Measurements from ENCODE around the gene TSN. TPM values are rescaled to one million over a fixed set of nuclear protein-coding genes. Genes with fewer than 3 reads are reported as not detected.
"Not testable (repeated sequence)": the region's sequence is repeated elsewhere in the genome, so short reads cannot be mapped to it uniquely, and the experiment has no call there.

TSN gene
- total RNA-seq, 1 donor from 2014 or later, result 54.3 TPM

DNA sequence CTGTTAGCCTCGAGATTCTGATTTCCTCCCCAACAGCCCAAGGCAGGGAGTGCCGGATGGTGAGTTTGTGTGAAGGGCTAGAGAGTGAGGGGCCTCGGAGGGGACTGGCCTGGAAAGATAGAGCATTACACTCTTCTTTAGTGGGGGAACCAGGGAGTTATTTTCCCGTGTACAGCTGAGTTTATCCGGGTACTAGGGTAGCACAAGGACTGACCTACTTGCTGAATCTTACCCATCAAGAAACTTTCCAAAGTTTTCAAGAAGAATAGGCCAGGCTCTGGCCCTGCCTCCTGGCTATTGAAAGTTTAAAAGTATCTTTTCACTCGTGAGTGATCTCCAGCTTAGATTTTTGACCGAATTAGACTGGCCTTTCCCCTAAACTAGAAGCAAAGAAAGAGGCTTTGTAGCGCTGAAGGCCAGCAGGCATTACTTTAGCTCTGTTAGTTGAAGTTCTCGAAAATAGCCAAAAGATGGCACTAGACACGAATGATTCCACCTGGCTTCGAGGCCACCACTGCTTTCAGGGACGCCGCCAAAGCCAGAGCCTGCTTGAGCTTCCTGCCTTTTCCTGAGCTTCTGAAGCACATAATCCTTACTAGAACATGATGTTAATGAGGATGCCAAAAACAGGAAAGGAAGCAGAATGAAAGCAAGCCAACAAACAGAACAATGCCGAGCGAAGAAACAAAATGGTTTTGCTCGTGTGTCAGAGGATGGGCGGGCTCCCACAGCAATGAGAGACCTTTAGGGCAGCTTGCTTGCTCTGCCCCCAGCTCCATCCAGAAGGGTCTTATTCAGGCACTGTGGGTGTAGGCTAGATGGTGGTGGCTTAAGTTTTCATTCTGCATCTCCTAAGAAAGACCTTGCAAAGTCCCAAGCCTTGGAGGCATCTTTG is 55.8 kb downstream of the TSN start:
- Histone ChIP-seq H3K27ac (ENCODE audit: low read depth, low read length) (no peak overlapping the region), H3K36me3 (ENCODE audit: control insufficient read depth in 3 of 3, insufficient read depth in 3 of 3, low read length in 3 of 3) (no peaks in the 10 kb centered on the region), H3K27me3 (ENCODE audit: control insufficient read depth in 3 of 3, insufficient read depth in 3 of 3, low read length in 3 of 3) (no peaks in the 10 kb centered on the region), H3K4me3 (ENCODE audit: low read length in 3 of 3) (no peak overlapping the region), H3K4me1 (ENCODE audit: control insufficient read depth in 3 of 3, insufficient read depth in 3 of 3, low read length in 3 of 3) (peaks cover 3 to 8% (median 4%) of the 10 kb centered on the region in 3 donors), H3K9ac (ENCODE audit: low read depth in 1 of 3, low read length in 3 of 3) (no peak overlapping the region), H3K9me3 (ENCODE audit: control insufficient read depth in 3 of 3, low read length in 3 of 3) (no peaks in the 10 kb centered on the region)

GRCh38 chr2:121813083-121813482 is 57.6 kb downstream of the TSN start:
- not testable (repeated sequence) for H3K9me3 ChIP-seq (ENCODE audit: control insufficient read depth in 3 of 3, low read length in 3 of 3); H3K36me3 ChIP-seq (ENCODE audit: control insufficient read depth in 3 of 3, insufficient read depth in 3 of 3, low read length in 3 of 3); H3K9ac ChIP-seq (ENCODE audit: low read depth in 1 of 3, low read length in 3 of 3); H3K4me3 ChIP-seq (ENCODE audit: low read length in 3 of 3); H3K4me1 ChIP-seq (ENCODE audit: control insufficient read depth in 3 of 3, insufficient read depth in 3 of 3, low read length in 3 of 3); H3K27ac ChIP-seq (ENCODE audit: low read depth, low read length); H3K27me3 ChIP-seq (ENCODE audit: control insufficient read depth in 3 of 3, insufficient read depth in 3 of 3, low read length in 3 of 3)

DNA sequence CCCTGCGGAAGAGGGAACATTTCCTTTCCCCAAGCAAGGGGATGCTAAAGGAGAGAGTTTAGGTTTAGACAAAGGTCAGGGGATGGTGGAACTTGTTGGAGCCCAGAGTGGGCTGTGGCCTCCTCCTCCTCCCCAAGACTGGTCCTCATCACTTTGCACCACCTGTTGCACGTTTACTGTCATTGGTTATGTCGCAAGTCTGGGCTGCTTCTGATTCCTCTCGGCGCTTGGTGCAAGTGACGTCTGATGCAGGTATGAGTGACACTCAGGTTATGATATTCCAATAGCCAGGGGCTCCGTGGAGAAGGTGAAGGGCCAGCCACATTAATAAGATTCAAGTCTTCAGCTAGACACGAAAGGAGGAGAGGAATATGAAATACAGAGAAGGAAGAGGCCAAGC is 59.8 kb downstream of the TSN start:
- H3K4me3 ChIP-seq (ENCODE audit: low read length in 3 of 3), result no peak overlapping the region
- peaks cover 0 to 2% (median 0%) of the 10 kb centered on the region in 3 donors for H3K27me3 ChIP-seq (ENCODE audit: control insufficient read depth in 3 of 3, insufficient read depth in 3 of 3, low read length in 3 of 3)
- H3K9ac ChIP-seq (ENCODE audit: low read depth in 1 of 3, low read length in 3 of 3), result no peak overlapping the region
- H3K9me3 ChIP-seq (ENCODE audit: control insufficient read depth in 3 of 3, low read length in 3 of 3), result peaks cover 0 to 7% (median 0%) of the 10 kb centered on the region in 3 donors
- no peaks in the 10 kb centered on the region for H3K36me3 ChIP-seq (ENCODE audit: control insufficient read depth in 3 of 3, insufficient read depth in 3 of 3, low read length in 3 of 3)
- peaks cover 0 to 4% (median 2%) of the 10 kb centered on the region in 3 donors for H3K4me1 ChIP-seq (ENCODE audit: control insufficient read depth in 3 of 3, insufficient read depth in 3 of 3, low read length in 3 of 3)
- no peak overlapping the region for H3K27ac ChIP-seq (ENCODE audit: low read depth, low read length)

- Histone ChIP-seq H3K9me3 (ENCODE audit: control insufficient read depth in 3 of 3, low read length in 3 of 3) (peaks cover 0 to 7% (median 0%) of the 10 kb centered on the region in 3 donors), H3K36me3 (ENCODE audit: control insufficient read depth in 3 of 3, insufficient read depth in 3 of 3, low read length in 3 of 3) (no peaks in the 10 kb centered on the region), H3K27ac (ENCODE audit: low read depth, low read length) (no peak overlapping the region), H3K9ac (ENCODE audit: low read depth in 1 of 3, low read length in 3 of 3) (no peak overlapping the region), H3K27me3 (ENCODE audit: control insufficient read depth in 3 of 3, insufficient read depth in 3 of 3, low read length in 3 of 3) (peaks cover 0 to 2% (median 0%) of the 10 kb centered on the region in 3 donors), H3K4me1 (ENCODE audit: control insufficient read depth in 3 of 3, insufficient read depth in 3 of 3, low read length in 3 of 3) (no peaks in the 10 kb centered on the region), H3K4me3 (ENCODE audit: low read length in 3 of 3) (no peak overlapping the region)
These were observed 61.3 kb downstream of the TSN start for GRCh38 chr2:121816797-121817196.

- not testable (repeated sequence) for H3K36me3 ChIP-seq (ENCODE audit: control insufficient read depth in 3 of 3, insufficient read depth in 3 of 3, low read length in 3 of 3); H3K9me3 ChIP-seq (ENCODE audit: control insufficient read depth in 3 of 3, low read length in 3 of 3); H3K9ac ChIP-seq (ENCODE audit: low read depth in 1 of 3, low read length in 3 of 3); H3K27me3 ChIP-seq (ENCODE audit: control insufficient read depth in 3 of 3, insufficient read depth in 3 of 3, low read length in 3 of 3); H3K27ac ChIP-seq (ENCODE audit: low read depth, low read length); H3K4me1 ChIP-seq (ENCODE audit: control insufficient read depth in 3 of 3, insufficient read depth in 3 of 3, low read length in 3 of 3); H3K4me3 ChIP-seq (ENCODE audit: low read length in 3 of 3)
These were observed 61.9 kb downstream of the TSN start for GRCh38 chr2:121817304-121817703.

Other genes starting within 250 kb of the TSN start
- gene RNU4ATAC, start 224.8 kb upstream of the TSN start, total RNA-seq, result not detected
- 74.1 TPM for gene CLASP1, start 106.2 kb upstream of the TSN start, total RNA-seq
- 39.7 TPM for gene NIFK, start 18.8 kb upstream of the TSN start, total RNA-seq